ENCODE data around the gene CRELD2.
A peak's percentile ranks its signal among the peaks of the same experiment; 100 is the strongest.

Gene CRELD2

GRCh38 chr22:49957826-49958365 lies 39.5 kb downstream of the CRELD2 start:
- no peak for DNase-seq (ENCODE audit: low read depth)

GRCh38 chr22:49958366-49958921 lies 40.0 kb downstream of the CRELD2 start:
- DNase-seq (ENCODE audit: low read depth) = no peak

GRCh38 chr22:49958931-49959781 lies 40.7 kb downstream of the CRELD2 start:
- no peak for DNase-seq (ENCODE audit: low read depth)

- no peak for DNase-seq (ENCODE audit: low read depth)
Measured at GRCh38 chr22:49959782-49960158, 41.3 kb downstream of the CRELD2 start.

- peak; percentile 89 for DNase-seq (ENCODE audit: low read depth)
Measured at GRCh38 chr22:49960159-49961004, 41.9 kb downstream of the CRELD2 start, which contains the start of gene PIM3. Gene PIM3, plus strand, starts transcription at chr22:49960772. Its CDS starts 176 bp downstream, at chr22:49960948.

- DNase-seq (ENCODE audit: low read depth) = no peak
Measured at GRCh38 chr22:49961005-49961600, 42.7 kb downstream of the CRELD2 start.

GRCh38 chr22:49961601-49962011 lies 43.2 kb downstream of the CRELD2 start:
- no peak for DNase-seq (ENCODE audit: low read depth)

GRCh38 chr22:49962012-49962750 lies 43.7 kb downstream of the CRELD2 start:
- peak; percentile 82 for DNase-seq (ENCODE audit: low read depth)

- DNase-seq (ENCODE audit: low read depth) = no peak
Measured at GRCh38 chr22:49962751-49963646, 44.6 kb downstream of the CRELD2 start.

- no peak for DNase-seq (ENCODE audit: low read depth)
Measured at GRCh38 chr22:49963647-49964026, 45.2 kb downstream of the CRELD2 start.

- no peak for DNase-seq (ENCODE audit: low read depth)
Measured at GRCh38 chr22:49964136-49965090, 46.0 kb downstream of the CRELD2 start.

GRCh38 chr22:49965091-49966040 lies 46.9 kb downstream of the CRELD2 start:
- no peak for DNase-seq (ENCODE audit: low read depth)

GRCh38 chr22:49966041-49966773 lies 47.8 kb downstream of the CRELD2 start:
- no peak for DNase-seq (ENCODE audit: low read depth)

GRCh38 chr22:49966774-49967705 lies 48.6 kb downstream of the CRELD2 start:
- DNase-seq (ENCODE audit: low read depth) = no peak

GRCh38 chr22:49967706-49968208 lies 49.3 kb downstream of the CRELD2 start:
- no peak for DNase-seq (ENCODE audit: low read depth)

- no peak for DNase-seq (ENCODE audit: low read depth)
Measured at GRCh38 chr22:49968313-49968830, 49.9 kb downstream of the CRELD2 start.
